Uterus (tissue), 2 donors: Measurements from ENCODE around the gene ERAP2.

Experiments
- CTCF ChIP-seq, 4 experiments: fragments of 200-600 bp in 2 of 4; fragments of 450-650 bp in 2 of 4; sonication (generic) in 2 of 4; IDR thresholded peaks; one replicate each; pipeline ENCODE4 v1.5.1; 2016 to 2019; ENCODE audit warnings: antibody characterized with exemption in 4 of 4, mild to moderate bottlenecking in 2 of 4, moderate library complexity in 1 of 4
- POLR2A ChIP-seq, 2 donors: fragments of 450-650 bp; IDR thresholded peaks; one replicate each; pipeline ENCODE4 v1.6.1; 2016; ENCODE audit warnings: antibody characterized with exemption in 2 of 2, mild to moderate bottlenecking in 1 of 2, moderate library complexity in 1 of 2

GRCh38 chr5:96905864-96906263 is 29.6 kb downstream of the ERAP2 start:
- TF ChIP-seq POLR2A (IDR thresholded peaks at IDR 0.05) (no peak), CTCF (IDR thresholded peaks at IDR 0.05) (no peak)
